GM21529 (cell line): ENCODE results near the gene MAS1L.

ENCODE experiments used
- ATAC-seq: cut with Tn5 transposase; IDR thresholded peaks from one replicate; pipeline ENCODE4 v1.9.1; 2021; ENCODE audit not compliant: unreplicated experiment

Gene MAS1L

GRCh38 chr6:29487660-29488059 lies at the start of gene MAS1L:
MAS1L (minus strand) TSS chr6:29487956; CDS start chr6:29487902, 54 bp downstream.
- ATAC-seq, result no peak

GRCh38 chr6:29532320-29532951 lies 44.7 kb upstream of the MAS1L start:
- ATAC-seq, result no peak

GRCh38 chr6:29531668-29532067 lies 43.9 kb upstream of the MAS1L start:
- ATAC-seq, result no peak

GRCh38 chr6:29530671-29531310 lies 43.0 kb upstream of the MAS1L start:
- ATAC-seq, result no peak

- ATAC-seq, result no peak
Observed at GRCh38 chr6:29529956-29530355, 42.2 kb upstream of the MAS1L start.

GRCh38 chr6:29528988-29529560 lies 41.3 kb upstream of the MAS1L start:
- no peak for ATAC-seq

GRCh38 chr6:29528300-29528931 lies 40.7 kb upstream of the MAS1L start:
- no peak for ATAC-seq

GRCh38 chr6:29527564-29527963 lies 39.8 kb upstream of the MAS1L start:
- no peak for ATAC-seq

GRCh38 chr6:29527126-29527525 lies 39.4 kb upstream of the MAS1L start:
- ATAC-seq, result no peak

GRCh38 chr6:29525311-29525639 lies 37.5 kb upstream of the MAS1L start:
- ATAC-seq, result no peak

GRCh38 chr6:29524444-29525310 lies 36.9 kb upstream of the MAS1L start:
- no peak for ATAC-seq

GRCh38 chr6:29524044-29524443 lies 36.3 kb upstream of the MAS1L start:
- no peak for ATAC-seq

GRCh38 chr6:29522227-29522626 lies 34.5 kb upstream of the MAS1L start:
- no peak for ATAC-seq

- no peak for ATAC-seq
Observed at GRCh38 chr6:29521006-29521680, 33.4 kb upstream of the MAS1L start.

GRCh38 chr6:29520232-29520631 lies 32.5 kb upstream of the MAS1L start:
- ATAC-seq, result no peak

GRCh38 chr6:29519291-29520010 lies 31.7 kb upstream of the MAS1L start:
- ATAC-seq, result no peak

GRCh38 chr6:29517728-29518440 lies 30.1 kb upstream of the MAS1L start:
- no peak for ATAC-seq

GRCh38 chr6:29517245-29517644 lies 29.5 kb upstream of the MAS1L start:
- no peak for ATAC-seq

GRCh38 chr6:29516108-29516507 lies 28.4 kb upstream of the MAS1L start:
- ATAC-seq, result no peak
